HepG2 (cell line): ENCODE results near the gene H1-8. TPM values are rescaled to one million over a fixed set of nuclear protein-coding genes. Genes with fewer than 3 reads are reported as not detected.

Source experiments
- AGO2 ChIP-seq: fragments of 200-400 bp; formaldehyde crosslinking; optimal IDR thresholded peaks from 2 replicates; pipeline ENCODE3; 2017; ENCODE audit warnings: mild to moderate bottlenecking, low read depth, low read length, moderate library complexity
- CBFB ChIP-seq: sonication (generic); formaldehyde crosslinking; IDR thresholded peaks from 2 replicates; pipeline ENCODE4 v1.4.0; 2020; ENCODE audit warnings: missing genetic modification reagents
- HNRNPL ChIP-seq: fragments of 200-400 bp; formaldehyde crosslinking; IDR thresholded peaks from 2 replicates; pipeline ENCODE4 v1.6.1; 2017; ENCODE audit warnings: mild to moderate bottlenecking, low read depth, low read length
- IRF1 ChIP-seq: sonication (generic); formaldehyde crosslinking; IDR thresholded peaks from 2 replicates; pipeline ENCODE4 v1.4.0; 2020; ENCODE audit warnings: low read depth, mild to moderate bottlenecking, missing genetic modification reagents
- MXD3 ChIP-seq: IDR thresholded peaks from 2 replicates; pipeline ENCODE4 v1.6.1; 2016; ENCODE audit warnings: mild to moderate bottlenecking, missing biosample characterization, missing genetic modification reagents
- MXD4 ChIP-seq: IDR thresholded peaks from 2 replicates; pipeline ENCODE4 v1.6.1; 2016; ENCODE audit warnings: mild to moderate bottlenecking, missing biosample characterization, missing genetic modification reagents
- POLR2AphosphoS2 ChIP-seq: IDR thresholded peaks from 2 replicates; pipeline ENCODE4 v1.6.1; 2011; ENCODE audit warnings: low read depth, low read length, improper control_type of control experiment
- REST ChIP-seq, 2 experiments: IDR thresholded peaks; 2 replicates each; pipeline ENCODE4 v1.6.1; 2011 to 2012; ENCODE audit warnings: low read length in 2 of 2, borderline replicate concordance in 1 of 2, low read depth in 1 of 2, mild to moderate bottlenecking in 1 of 2, moderate library complexity in 1 of 2
- ZBTB14 ChIP-seq: sonication (generic); formaldehyde crosslinking; IDR thresholded peaks from 2 replicates; pipeline ENCODE4 v1.4.0; 2020; ENCODE audit warnings: missing genetic modification reagents
- ZFP1 ChIP-seq: IDR thresholded peaks from 2 replicates; pipeline ENCODE4 v1.6.1; 2016
- ZNF407 ChIP-seq: sonication (generic); formaldehyde crosslinking; IDR thresholded peaks from one replicate; pipeline ENCODE4 v1.5.1; 2020; ENCODE audit warnings: mild to moderate bottlenecking, missing genetic modification reagents; ENCODE audit errors: not compliant biosample characterization
- polyA plus RNA-seq, 8 experiments: library from polyadenylated mRNA; depleted of rRNA in 3 of 8; stranded (reverse) in 7 of 8; unstranded in 1 of 8; fragments of >200 nt; fragmentation: Illumina TruSeq in 4 of 8; extraction: Trizol in 4 of 8; gene quantifications; 2 replicates each; pipeline versions ENCODE4 v1.2.1 to v1.2.3, GENCODE V29; 2011 to 2016; ENCODE audit warnings: low read depth in 4 of 8, missing spikeins in 1 of 8, mixed read lengths in 1 of 8; ENCODE audit not compliant: insufficient read depth in 1 of 8
- total RNA-seq, 5 experiments: library from RNA; depleted of rRNA; stranded (reverse); fragments of >200 nt; fragmentation: Illumina TruSeq; extraction: Trizol; gene quantifications; 2 replicates each; pipeline ENCODE4 v1.2.3, GENCODE V29; 2016; ENCODE audit warnings: low read depth in 1 of 5

Gene H1-8
- total and polyA plus RNA-seq, 2 of the 13 experiments (the other 11 are each of a cell fraction or from before 2014, with no cell fraction given): 0.08 TPM; not detected in 1

GRCh38 chr3:129597087-129597999 is 54.4 kb downstream of the H1-8 start (continued):
- TF ChIP-seq ZNF407 (CRISPR knock-in tag) (peak; percentile 27), REST (IDR thresholded peaks at IDR 0.05; ENCODE audit: borderline replicate concordance in 1 of 2, low read depth in 1 of 2, low read length in 2 of 2) (no peak), IRF1 (CRISPR knock-in tag) (no peak), ZFP1 (CRISPR knock-in tag) (no peak), ZBTB14 (CRISPR knock-in tag) (no peak), POLR2AphosphoS2 (no peak), HNRNPL (no peak), MXD4 (CRISPR knock-in tag) (peak; percentile 32; the same call in 1 of the 2 replicates), CBFB (no peak), AGO2 (peak; percentile 20), MXD3 (CRISPR knock-in tag) (no peak)
